ENCODE results near the gene PKHD1.

PKHD1 gene

DNA sequence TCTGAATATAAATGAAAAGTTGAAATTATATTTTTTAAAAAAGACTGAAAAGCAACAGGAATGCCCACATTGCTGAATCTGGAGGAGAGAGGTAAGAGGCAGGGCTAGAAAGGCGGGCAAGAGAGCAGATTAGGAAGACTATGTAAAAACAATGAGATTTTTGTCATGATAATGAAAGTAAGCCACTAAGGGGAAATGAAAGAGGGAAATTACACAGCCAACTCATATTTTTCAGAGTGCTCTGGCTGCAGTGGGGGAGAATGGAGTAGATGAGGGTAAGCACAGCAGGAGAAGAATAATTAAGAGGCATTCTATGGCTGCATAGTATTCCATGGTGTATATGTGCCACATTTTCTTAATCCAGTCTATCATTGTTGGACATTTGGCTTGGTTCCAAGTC is 281.9 kb downstream of the PKHD1 start:
- DNase-seq = no peak

DNA sequence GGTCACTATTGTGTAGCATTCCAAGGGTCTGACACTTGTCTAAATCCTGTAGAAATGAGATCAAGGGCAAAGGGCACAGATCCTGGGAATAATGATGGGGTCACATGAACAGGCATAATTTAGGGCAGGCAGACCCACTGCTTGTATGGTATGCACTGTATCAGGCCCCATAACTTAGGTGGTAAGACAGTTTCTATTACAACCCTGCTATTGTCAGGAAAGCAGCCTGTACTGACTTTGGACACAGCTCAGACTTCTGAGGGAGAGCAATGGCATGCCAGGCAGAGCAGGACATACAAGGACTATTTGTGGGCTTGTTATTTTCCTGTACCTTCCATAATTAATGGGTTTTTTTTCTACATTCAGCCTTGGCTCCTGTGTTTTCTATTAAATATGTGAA is 286.8 kb downstream of the PKHD1 start:
- DNase-seq = no peak

DNA sequence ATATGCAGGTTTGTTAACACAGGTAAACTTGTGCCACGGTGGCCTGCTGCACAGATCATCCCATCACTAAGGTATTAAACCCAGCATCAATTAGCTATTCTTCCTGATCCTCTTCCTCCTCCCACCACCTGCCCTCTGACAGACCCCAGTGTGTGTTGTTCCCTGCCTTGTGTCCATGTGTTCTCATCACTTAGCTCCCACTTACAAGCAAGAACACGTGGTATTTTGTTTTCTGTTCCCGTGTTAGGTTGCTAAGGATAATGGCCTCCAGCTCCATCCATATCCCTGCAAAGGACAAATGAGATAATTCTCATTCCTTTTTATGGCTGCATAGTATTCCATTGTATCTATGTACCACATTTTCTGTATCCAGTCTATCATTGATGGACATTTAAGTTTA is 294.0 kb downstream of the PKHD1 start:
- DNase-seq = no peak

DNA sequence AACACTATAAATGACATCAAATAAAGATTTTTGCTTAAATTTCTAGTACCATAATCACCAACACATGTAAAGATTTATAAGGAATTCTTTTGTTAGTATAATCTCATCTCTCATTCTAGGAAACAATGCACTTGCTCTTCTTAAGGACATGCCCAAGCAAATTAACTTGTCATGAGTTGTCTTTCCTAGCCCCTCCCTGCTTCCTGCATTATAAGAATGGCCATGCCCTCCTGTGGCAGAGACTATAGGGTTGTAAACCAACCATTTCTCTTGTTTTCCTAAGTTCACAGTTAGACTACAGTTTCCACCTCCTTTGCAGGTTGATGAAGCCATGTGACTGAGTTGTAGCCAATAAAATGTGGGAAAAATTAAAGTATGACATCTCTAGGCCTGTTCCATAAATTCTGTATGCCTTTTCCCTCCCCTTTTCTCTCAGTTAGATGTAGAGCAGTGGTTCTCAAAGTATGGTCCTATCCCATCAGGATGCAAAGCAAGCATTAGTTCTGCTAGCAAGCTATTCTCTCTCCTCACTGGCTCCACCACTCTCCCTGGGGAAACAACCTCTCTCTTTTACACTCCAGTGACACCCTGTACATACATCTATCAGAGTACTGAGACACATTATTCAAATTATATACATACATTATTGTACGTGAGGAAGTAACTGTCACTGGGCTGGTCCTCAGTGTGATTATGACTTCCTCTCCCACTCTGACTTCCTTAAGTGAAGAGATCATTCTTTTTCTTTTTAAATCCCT is 295.0 kb downstream of the PKHD1 start:
- no peak for DNase-seq

DNA sequence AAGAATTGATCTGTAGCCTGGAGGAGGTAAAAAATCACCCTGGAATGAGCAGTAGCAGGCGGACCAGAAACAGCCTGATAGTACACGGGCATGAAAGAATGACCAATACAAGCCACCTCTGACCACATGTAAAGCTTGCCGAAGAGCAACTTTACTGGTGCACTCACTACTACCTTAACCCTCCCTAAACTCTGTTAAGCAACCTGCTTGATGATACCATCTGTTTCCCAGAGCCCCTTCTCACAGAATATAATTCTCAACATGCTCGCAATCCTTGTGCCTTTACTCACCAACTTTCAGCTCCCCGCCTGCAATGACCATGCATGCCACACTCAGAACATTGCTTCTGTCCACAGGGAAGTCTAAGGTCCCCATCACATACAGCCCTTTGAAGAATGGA is 296.5 kb downstream of the PKHD1 start:
- DNase-seq = no peak

DNA sequence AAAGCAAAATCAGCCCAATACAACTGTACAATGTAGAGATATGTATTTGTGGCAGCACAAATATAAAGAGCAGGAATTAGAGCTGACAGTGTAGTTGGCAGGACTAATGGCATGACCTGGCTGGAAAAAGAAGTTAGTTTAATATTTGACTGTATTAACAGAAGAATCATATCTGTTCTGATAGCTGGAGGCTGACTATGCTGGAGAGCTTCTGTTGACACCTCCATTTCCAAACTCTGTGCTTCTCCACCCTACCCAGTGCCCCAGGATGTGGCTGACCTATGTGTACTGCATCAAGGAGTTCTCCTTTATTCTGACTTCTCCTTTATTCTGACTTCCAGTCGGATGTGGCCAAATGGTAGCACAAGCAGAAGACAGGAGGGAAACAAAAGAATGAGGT is 299.3 kb downstream of the PKHD1 start:
- no peak for DNase-seq

DNA sequence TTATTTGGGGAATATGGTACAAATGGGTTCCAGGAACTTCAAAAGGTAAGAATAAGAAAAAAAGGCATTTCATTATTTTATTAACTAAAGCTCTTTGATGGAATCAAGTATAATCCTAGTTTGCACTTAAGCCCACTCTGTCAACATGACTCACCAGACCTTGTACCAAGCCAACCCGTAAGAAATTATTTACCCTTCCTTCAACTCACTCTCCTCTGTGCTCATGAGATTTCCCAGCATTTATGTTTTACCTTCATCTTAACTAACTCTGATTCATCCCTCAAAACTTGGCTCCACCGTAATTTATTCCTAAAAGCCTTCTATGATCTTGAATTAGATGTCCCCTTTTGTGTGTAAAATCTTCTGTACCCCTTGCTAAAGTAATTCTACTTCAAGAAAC is 308.7 kb downstream of the PKHD1 start:
- DNase-seq = no peak

DNA sequence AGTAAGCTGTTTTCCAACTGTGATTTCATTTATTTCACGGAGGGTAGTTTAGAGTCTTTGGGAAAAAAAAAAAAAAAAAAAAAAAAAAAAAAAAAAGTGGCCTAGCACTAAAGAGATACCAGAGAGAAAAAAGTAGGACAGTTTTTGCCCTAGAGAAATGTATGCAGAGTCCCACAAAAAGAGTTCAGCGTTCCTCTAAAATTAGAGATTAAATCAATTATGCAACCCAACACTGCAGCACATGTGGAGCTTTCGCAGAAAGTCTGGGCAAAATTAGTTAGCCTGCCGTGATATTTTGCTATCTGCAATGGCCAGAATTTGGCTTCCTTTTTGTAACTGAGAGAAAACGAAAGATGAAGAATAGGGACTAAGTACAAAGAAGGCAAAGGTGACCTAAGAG is 309.8 kb downstream of the PKHD1 start:
- DNase-seq = no peak

DNA sequence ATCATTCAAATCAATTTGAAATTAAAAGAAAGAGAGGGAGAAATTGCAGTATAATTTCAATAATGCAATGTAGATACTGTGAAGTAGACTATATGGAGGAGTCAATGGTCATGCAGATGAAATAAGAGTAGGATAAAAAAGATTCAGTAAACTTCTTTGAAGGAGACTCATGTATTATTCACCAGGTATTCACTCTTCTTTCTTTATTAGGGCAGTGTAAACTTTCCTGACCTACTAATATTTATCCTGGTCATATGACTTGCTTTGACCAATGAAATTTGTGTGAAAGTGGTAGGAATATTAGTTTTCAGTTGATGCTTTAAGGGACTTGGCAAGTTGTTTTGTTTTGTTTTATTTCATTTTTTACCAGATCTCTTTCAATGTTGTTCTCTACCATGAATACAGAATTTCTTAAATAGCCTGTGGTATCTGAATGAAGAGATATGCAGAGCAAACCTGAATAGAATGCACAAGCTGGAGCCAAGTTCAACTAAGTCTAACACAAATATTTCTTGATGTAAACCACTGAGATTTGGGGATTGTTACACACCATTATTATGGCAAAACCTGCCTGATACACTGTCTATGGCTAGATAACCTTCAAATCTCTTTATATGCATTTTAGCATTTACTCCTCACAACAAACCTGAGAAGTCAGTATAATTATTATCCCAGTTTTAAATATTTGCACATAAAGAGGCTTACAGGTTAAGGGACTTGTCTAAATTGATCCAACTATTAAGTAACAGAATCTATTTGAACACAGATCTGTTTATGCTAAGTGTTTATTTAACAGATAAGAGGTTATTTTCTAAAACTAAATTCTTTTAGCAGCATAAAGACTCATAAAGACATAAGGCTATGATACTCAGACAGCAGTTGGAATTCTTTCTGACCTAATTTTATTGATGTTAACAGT is 311.2 kb downstream of the PKHD1 start:
- no peak for DNase-seq

DNA sequence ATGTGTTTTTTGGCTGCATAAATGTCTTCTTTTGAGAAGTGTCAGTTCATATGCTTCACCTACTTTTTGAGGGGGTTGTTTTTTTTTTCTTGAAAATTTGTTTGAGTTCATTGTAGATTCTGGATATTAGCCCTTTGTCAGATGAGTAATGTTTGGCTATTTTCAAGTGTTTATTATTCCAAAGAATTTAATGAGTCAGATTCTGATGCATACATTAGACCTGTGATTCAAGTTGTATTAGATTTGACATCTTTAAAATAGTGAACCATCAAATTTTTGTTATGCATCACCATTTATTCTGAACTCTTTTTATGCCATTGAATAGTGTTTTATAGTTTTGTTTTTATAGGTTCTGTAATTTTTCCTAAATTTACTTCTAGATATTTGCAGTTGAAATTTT is 319.3 kb downstream of the PKHD1 start:
- DNase-seq = no peak

DNA sequence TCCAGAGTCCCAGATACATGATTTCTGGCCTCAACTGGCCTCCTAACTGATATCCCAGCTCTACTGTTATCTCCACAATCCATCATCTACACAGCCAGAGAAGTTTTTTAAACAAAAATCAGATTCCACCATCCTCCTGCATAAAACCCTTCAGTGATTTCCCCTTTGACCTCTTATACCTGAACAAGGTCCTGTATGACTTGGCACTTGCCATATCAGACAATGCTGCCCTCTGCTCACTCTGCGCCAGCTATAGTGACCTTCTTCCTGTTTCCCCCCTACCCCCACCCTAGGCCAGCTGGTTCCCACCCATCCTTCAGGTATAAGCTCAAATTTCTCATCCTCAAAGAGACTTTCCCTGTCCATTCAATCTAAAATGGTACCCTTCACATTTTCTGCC is 322.2 kb downstream of the PKHD1 start:
- no peak for DNase-seq

DNA sequence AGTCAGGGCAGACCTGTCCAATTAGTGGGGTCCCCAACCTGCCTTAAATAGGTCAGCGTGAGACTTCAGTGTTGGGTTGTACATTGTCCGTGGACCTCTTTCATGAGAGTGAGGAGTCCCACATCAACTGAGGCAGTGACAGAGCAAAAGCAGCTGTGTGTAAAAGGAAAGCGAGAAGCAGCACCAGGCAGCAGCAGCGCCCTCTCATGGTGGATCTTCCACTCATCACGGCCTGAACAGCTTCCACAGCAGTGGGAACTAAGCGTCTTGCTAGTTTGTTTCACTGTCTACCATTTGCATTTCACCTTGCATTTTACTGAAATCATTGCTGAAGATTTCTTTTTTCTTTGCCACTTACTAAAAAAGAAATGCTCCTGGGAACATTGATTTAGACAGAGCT is 333.8 kb downstream of the PKHD1 start:
- DNase-seq = no peak

DNA sequence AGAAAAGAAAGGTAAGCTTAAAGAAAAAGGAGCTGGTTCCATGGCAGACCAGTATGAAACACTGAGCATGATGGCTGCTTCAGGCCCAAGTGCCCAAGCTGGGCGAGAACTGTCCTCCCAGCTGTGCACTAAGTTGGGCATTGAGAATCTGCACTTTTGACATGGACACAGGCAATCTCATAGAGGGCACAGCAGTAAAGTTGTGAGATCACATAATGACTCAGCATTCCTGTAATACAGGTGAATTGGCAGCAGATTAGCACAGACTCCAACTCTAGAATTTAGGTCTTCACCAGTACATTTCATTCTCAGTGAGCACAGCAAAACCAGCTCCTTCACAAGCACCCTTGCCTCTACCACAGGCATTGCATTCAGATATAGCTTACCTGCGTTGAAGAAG is 343.4 kb downstream of the PKHD1 start:
- no peak for DNase-seq

DNA sequence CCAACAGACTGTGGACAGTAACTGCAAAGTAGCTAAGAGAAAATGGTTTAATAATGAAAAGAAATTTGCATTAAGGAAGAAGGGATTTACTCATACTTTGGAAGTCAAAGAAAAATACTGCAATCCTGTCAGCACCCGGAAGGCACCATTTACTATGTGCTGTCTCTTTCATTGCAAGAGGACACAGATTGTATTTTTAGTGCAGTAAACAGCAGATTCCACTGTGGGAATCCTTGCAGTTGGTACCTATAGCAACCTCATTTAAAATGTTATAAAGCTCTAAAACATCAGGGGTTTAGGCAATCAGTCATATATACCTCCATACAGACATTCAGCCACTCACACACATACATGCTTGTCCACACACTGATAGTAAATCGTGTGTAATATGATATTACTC is 346.8 kb downstream of the PKHD1 start:
- DNase-seq = no peak

DNA sequence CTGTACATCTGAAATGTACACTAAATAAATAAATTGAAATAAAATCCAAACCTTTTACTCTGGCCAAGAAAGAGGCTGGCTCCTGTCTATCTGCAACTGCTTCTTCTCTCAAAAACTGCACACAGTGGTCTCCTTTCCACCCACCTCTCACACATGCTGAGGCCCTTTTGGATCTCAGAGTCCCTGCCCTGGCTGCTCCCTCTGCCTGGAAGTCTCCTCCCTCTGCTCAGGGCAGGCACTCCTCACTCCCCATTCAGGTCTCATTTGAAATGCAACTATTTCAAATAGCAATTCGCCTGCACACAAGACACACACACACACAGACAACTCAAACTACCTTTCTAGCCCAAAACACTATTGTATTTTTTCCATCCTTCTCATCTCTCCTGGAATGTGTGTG is 348.8 kb downstream of the PKHD1 start:
- DNase-seq = no peak

DNA sequence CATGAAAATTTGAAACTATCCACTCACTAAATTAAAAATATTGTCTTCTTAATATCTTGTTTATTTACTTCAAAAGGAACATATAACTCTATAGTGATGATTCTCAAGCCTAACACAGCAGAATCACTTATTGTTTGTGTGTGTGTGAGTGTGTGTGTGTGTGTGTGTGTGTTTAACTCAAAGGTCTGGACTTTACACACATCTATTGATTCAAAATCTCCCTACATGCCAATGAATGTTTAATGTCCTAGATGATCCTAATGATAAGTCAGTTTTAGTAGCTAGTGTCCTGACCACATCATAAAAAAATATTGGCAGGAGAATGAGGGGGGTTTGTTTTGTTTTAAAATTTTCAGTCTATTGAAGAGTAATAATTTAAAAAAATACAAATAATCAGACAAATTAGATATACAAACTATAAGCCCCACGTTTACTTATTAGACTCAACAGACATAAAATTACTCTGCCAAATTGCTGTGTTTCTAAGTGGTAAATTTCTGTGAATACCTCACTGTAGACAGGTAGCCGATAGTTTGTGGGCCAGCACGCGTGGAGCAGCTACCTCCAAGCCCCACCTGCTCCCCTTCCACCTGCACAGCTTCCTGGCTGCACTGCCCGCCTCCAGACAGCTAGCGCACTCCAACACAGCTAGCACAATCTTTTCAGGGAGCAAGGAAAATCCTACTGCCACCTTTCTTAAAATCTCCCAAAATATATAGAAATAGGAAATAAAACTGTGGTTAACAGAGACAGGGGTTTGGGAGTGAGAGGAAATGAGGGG is 349.6 kb downstream of the PKHD1 start:
- no peak for DNase-seq

DNA sequence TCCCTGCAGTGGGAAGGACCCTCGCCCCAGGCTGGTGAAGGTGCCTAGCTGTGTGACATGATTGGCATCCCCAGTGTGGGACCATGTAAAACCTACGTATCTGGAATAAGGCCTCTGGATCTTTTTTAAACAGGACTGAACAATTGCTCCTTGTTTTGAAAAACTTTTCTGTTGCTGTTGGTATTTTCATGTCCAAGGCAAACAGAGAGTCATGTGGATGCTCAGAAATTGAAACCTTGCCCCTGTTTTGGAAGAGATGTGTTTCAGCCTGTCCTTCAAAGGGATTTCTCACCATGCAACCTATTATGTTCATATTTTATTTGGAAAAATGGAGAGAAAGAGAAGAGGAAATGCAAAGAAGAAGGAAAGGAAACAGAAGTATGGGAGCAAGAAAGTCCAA is 362.3 kb downstream of the PKHD1 start:
- DNase-seq = no peak

DNA sequence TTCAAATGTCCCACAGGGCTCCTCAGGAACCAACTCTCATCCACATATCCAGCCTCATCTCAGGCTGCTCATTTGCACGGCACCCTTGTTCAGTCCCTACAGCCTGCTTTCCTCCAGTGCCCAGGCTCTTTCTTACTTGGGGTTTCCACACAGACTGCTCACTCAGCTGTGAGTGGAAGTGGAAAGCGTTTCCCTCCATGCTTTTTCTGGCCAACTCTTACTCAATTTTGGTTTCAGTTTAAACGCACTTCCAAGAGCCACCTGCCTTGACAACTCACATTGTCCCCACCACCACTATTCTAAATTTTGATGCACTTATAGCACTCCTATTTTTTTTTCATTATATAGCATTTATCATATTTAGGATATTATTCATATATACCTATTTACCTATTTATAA is 367.1 kb downstream of the PKHD1 start:
- DNase-seq = no peak

DNA sequence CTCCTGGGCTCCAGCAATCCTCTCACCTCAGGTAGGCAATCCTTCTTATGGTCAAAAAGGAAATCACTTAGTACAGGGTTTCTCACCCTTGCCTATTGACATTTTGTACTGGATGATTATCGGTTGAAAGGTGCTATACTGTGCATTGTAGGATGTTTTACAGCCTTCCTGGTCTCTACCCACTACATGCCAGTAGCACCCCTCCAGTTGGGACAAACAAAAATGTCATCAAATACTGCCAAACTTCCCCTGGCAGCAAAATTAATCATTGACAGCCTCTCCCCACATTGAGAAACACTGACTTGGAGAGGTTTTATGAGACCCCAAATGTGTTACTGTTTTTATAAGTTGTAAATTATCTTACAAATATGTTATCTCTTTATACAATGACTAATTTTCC is 368.1 kb downstream of the PKHD1 start:
- no peak for DNase-seq

DNA sequence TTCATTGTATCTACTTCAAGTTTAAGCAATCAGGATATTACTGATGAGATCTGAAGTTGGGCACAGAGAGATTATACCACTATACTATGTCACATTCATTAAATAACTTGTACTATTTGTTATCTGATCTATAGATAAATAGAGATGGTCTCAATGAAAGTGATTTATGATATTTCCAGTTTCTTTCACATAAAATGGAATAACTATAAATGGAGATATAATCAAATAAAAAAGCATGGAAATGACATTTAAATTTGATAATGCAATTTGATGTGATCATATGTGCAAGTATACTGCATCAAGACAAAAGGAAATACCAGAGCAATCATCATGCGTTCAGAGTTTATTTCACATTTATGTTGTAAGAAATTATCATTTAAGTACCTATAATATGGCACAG is 368.9 kb downstream of the PKHD1 start:
- DNase-seq = no peak

DNA sequence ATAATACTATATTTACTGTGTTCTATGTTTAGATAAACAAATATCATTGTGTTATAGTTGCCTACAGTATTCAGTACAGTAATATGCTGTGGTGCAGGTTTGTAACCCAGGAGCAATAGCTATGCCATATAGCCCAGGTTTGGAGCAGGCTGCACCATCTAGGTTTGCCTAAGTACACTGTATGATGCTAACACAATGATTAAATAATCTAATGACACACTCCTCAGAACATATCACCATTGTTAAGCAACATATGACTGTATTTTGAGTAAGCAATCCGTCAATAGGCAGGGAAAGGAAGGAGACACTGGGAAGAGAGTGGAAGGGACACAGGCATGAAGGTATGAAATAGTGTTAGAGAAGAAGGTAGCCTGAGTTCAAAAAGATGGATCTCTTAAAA is 369.9 kb downstream of the PKHD1 start:
- DNase-seq = no peak

DNA sequence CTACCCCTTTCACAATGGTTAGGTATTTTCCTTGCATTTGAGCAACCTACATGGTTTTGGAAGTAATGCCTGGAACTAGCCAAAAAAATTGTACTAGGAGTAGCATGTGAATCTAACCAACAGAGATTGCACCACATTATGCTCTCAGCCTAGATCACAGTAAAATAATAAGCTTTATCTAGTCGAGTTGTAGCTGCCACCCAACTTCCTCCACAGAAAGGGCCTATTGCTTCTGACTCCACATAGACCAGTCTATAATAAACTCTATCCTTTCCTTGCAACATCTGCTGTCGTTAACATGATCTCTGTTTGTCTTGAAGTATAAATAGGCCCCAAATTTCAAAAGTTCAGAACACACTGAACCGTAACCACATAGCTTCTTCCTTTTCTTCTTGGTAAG is 375.5 kb downstream of the PKHD1 start:
- no peak for DNase-seq
